Liver (tissue), 9 donors: ENCODE measurements around the gene DYNLL2. TPM values are rescaled to one million over a fixed set of nuclear protein-coding genes. Genes with fewer than 3 reads are reported as not detected.
"Not testable (repeated sequence)": the region's sequence is repeated elsewhere in the genome, so short reads cannot be mapped to it uniquely, and the experiment has no call there.

Source experiments
- DNase-seq: peaks from one replicate; pipeline ENCODE4 v3.0.0-alpha.2; 2017; ENCODE audit warnings: low spot score
- H3K27ac ChIP-seq, 2 donors: one replicate each; pipeline ENCODE4 v1.7.0; 2013; ENCODE audit warnings: inconsistent platforms in 2 of 2, low read length in 2 of 2, control low read depth in 1 of 2, low read depth in 1 of 2, mild to moderate bottlenecking in 1 of 2
- H3K27me3 ChIP-seq, 4 donors: one replicate each; pipeline versions ENCODE4 v1.6.1 to v1.7.0; 2013; ENCODE audit warnings: low read length in 3 of 4, inconsistent platforms in 1 of 4, mild to moderate bottlenecking in 1 of 4, moderate library complexity in 1 of 4; ENCODE audit not compliant: control insufficient read depth in 4 of 4, insufficient read depth in 4 of 4
- H3K36me3 ChIP-seq, 4 donors: one replicate each; pipeline versions ENCODE4 v1.6.1 to v1.7.0; 2013; ENCODE audit warnings: low read length in 3 of 4, mild to moderate bottlenecking in 3 of 4, low read depth in 1 of 4, moderate library complexity in 1 of 4; ENCODE audit not compliant: control insufficient read depth in 4 of 4, insufficient read depth in 3 of 4
- H3K4me1 ChIP-seq, 4 donors: one replicate each; pipeline versions ENCODE4 v1.6.1 to v1.7.0; 2013; ENCODE audit warnings: low read length in 3 of 4, mild to moderate bottlenecking in 3 of 4, moderate library complexity in 1 of 4; ENCODE audit not compliant: control insufficient read depth in 4 of 4, insufficient read depth in 4 of 4
- H3K4me3 ChIP-seq, 3 donors: one replicate each; pipeline versions ENCODE4 v1.6.1 to v1.7.0; 2013; ENCODE audit warnings: low read length in 3 of 3, control low read depth in 1 of 3, low read depth in 1 of 3, mild to moderate bottlenecking in 1 of 3
- H3K9ac ChIP-seq, 2 donors: one replicate each; pipeline ENCODE4 v1.7.0; 2013; ENCODE audit warnings: low read length in 2 of 2, mild to moderate bottlenecking in 2 of 2, moderate library complexity in 2 of 2, control low read depth in 1 of 2, low read depth in 1 of 2
- H3K9me3 ChIP-seq, 4 donors: one replicate each; pipeline versions ENCODE4 v1.6.1 to v1.7.0; 2013; ENCODE audit warnings: low read length in 3 of 4; ENCODE audit not compliant: control insufficient read depth in 4 of 4
- CTCF ChIP-seq: fragments of 150-350 bp; IDR thresholded peaks from 2 replicates; pipeline ENCODE4 v1.5.1; 2017; ENCODE audit warnings: improper control_type of control experiment, low read depth, low read length; ENCODE audit not compliant: missing input control
- HNF4A ChIP-seq, 2 donors: conservative IDR thresholded peaks; 2 replicates each; pipeline ENCODE4 v1.6.1; 2016; ENCODE audit warnings: antibody characterized with exemption in 2 of 2, mild to moderate bottlenecking in 2 of 2
- MAX ChIP-seq: IDR thresholded peaks from 2 replicates; pipeline ENCODE4 v1.6.1; 2016; ENCODE audit warnings: antibody characterized with exemption
- SP1 ChIP-seq: IDR thresholded peaks from 2 replicates; pipeline ENCODE4 v1.6.1; 2018; ENCODE audit warnings: antibody characterized with exemption, mild to moderate bottlenecking
- TAF1 ChIP-seq: conservative IDR thresholded peaks from 2 replicates; pipeline ENCODE4 v1.6.1; 2016; ENCODE audit warnings: antibody characterized with exemption, mild to moderate bottlenecking
- WGBS: extraction: QIAGEN DNeasy Blood & Tissue Kit; methylation state at CpG from one replicate; pipeline ENCODE4 v1.1.7; 2013; 5-methylcytosine and 5-hydroxymethylcytosine counted together
- polyA plus RNA-seq, 2 donors: library from polyadenylated mRNA; stranded (reverse) in 1 of 2; unstranded in 1 of 2; fragments of 200-250 nt in 1 of 2; fragments of >200 nt in 1 of 2; fragmentation: Nextera tagmentation in 1 of 2; extraction: Ambion mirVana in 1 of 2; gene quantifications; one replicate each; pipeline versions ENCODE4 v1.2.1 to v1.2.3, GENCODE V29; 2013 to 2015
- total RNA-seq, 2 donors: library from RNA; depleted of rRNA; stranded (reverse); fragments of >200 nt; gene quantifications; one replicate each; pipeline ENCODE4 v1.2.3, GENCODE V29; 2014
- donor health status: healthy.
- donor health status: healthy.
- donor health status: healthy.
- donor health status: healthy.
- donor health status: healthy.

Gene DYNLL2
- total and polyA plus RNA-seq, 4 donors = 3.2 to 22.1 (median 14.1) TPM

GRCh38 chr17:58043221-58044181 lies 39.7 kb upstream of the DYNLL2 start:
- no peaks in the 10 kb centered on the region for H3K9me3 ChIP-seq
- peaks cover 2 to 21% (median 16%) of the 10 kb centered on the region in 4 donors for H3K4me1 ChIP-seq
- H3K9ac ChIP-seq = no peak overlapping the region
- H3K36me3 ChIP-seq = no peaks in the 10 kb centered on the region
- no peak overlapping the region for H3K27ac ChIP-seq
- 59% methylated on average over 5 of the region's 5 CpGs for WGBS
- DNase-seq = no peak
- no peaks in the 10 kb centered on the region for H3K27me3 ChIP-seq
- H3K4me3 ChIP-seq = no peak overlapping the region
- TF ChIP-seq SP1 (peak; percentile 33), TAF1 (no peak), HNF4A (conservative IDR thresholded peaks at IDR 0.05) (peak in 1 of 2 donors; percentile 19)

- H3K27ac ChIP-seq, H3K4me3 ChIP-seq, H3K36me3 ChIP-seq, DNase-seq, H3K27me3 ChIP-seq, H3K9me3 ChIP-seq, H3K9ac ChIP-seq: not testable (repeated sequence)
- H3K4me1 ChIP-seq = peaks cover 2 to 21% (median 16%) of the 10 kb centered on the region in 4 donors
- 94% methylated on average over 6 of the region's 6 CpGs for WGBS
Observed at GRCh38 chr17:58044256-58044655, 39.0 kb upstream of the DYNLL2 start.

- H3K4me1 ChIP-seq = peaks cover 2 to 21% (median 16%) of the 10 kb centered on the region in 4 donors
- TF ChIP-seq CTCF (no peak), HNF4A (conservative IDR thresholded peaks at IDR 0.05) (peak in 1 of 2 donors; percentile 5), MAX (no peak)
- no peak for DNase-seq
- 71% methylated on average over 18 of the region's 18 CpGs for WGBS
- no peak overlapping the region for H3K27ac ChIP-seq
- no peaks in the 10 kb centered on the region for H3K27me3 ChIP-seq
- H3K9me3 ChIP-seq = no peaks in the 10 kb centered on the region
- H3K9ac ChIP-seq = no peak overlapping the region
- no peak overlapping the region for H3K4me3 ChIP-seq
- no peaks in the 10 kb centered on the region for H3K36me3 ChIP-seq
Observed at GRCh38 chr17:58046239-58047094, 36.8 kb upstream of the DYNLL2 start.
